Mesodermal cell (in vitro differentiated cells): ENCODE measurements around the gene ADAMTS16. TPM values are rescaled to one million over a fixed set of nuclear protein-coding genes. Genes with fewer than 3 reads are reported as not detected.

Experiments used
- H3K27ac ChIP-seq: 2 replicates; pipeline ENCODE4 v1.7.0; 2013; ENCODE audit warnings: mild to moderate bottlenecking, low read depth, low read length, moderate library complexity; ENCODE audit not compliant: severe bottlenecking
- H3K36me3 ChIP-seq: 2 replicates; pipeline ENCODE4 v1.7.1; 2013; ENCODE audit warnings: mild to moderate bottlenecking, low read length, moderate library complexity; ENCODE audit not compliant: control insufficient read depth, insufficient read depth
- H3K4me1 ChIP-seq: one replicate; pipeline ENCODE4 v1.7.1; 2013; ENCODE audit warnings: mild to moderate bottlenecking, low read length; ENCODE audit not compliant: insufficient read depth, control insufficient read depth, poor library complexity, severe bottlenecking
- H3K4me3 ChIP-seq: 2 replicates; pipeline ENCODE4 v1.7.0; 2013; ENCODE audit warnings: low read length, control low read depth, mild to moderate bottlenecking; ENCODE audit not compliant: insufficient read depth, poor library complexity, severe bottlenecking; ENCODE audit errors: extremely low read depth
- H3K9me3 ChIP-seq: 2 replicates; pipeline ENCODE4 v1.7.1; 2013; ENCODE audit warnings: mild to moderate bottlenecking, low read length, moderate library complexity; ENCODE audit not compliant: control insufficient read depth
- WGBS, 2 experiments: methylation state at CpG; one replicate each; pipeline ENCODE4 v1.1.5; 2013; ENCODE audit warnings: missing lambda C conversion rate in 2 of 2; ENCODE audit not compliant: insufficient coverage in 2 of 2; 5-methylcytosine and 5-hydroxymethylcytosine counted together
- polyA plus RNA-seq, 2 experiments: library from polyadenylated mRNA; stranded (reverse); fragments of 50-300 nt; gene quantifications; one replicate each; pipeline ENCODE4 v1.2.3, GENCODE V29; 2013

ADAMTS16 gene
- polyA plus RNA-seq (2013, experiment 1 of 2) = 0.96 TPM
- 0.96 TPM for polyA plus RNA-seq (2013, experiment 2 of 2)

- WGBS, 2 experiments = 0 to 1% methylated on average over 41 to 50 of the region's 76 CpGs
- no peaks in the 10 kb centered on the region for H3K9me3 ChIP-seq
- H3K27ac ChIP-seq = no peak within 1 kb of the TSS
- H3K36me3 ChIP-seq = no peaks in the 10 kb centered on the region
- peaks cover 6% of the 10 kb centered on the region for H3K4me1 ChIP-seq
- H3K4me3 ChIP-seq = peak within 1 kb of the TSS; percentile 33
Observed at GRCh38 chr5:5139777-5140478, at the start of gene ADAMTS16. TSS of gene ADAMTS16 (plus strand) at chr5:5140330. CDS start at chr5:5140468, 138 bp downstream.

GRCh38 chr5:5092149-5092548 lies 48.0 kb upstream of the ADAMTS16 start:
- H3K4me3 ChIP-seq = no peak overlapping the region
- H3K4me1 ChIP-seq = no peaks in the 10 kb centered on the region
- H3K36me3 ChIP-seq = no peaks in the 10 kb centered on the region
- H3K27ac ChIP-seq = no peak overlapping the region
- WGBS, 2 experiments = 80% methylated on average over 1 of the region's 1 CpG; no CpG with 5 or more reads in 1 of the 2 experiments
- no peaks in the 10 kb centered on the region for H3K9me3 ChIP-seq

- Histone ChIP-seq H3K27ac (no peak overlapping the region), H3K36me3 (no peaks in the 10 kb centered on the region), H3K9me3 (no peaks in the 10 kb centered on the region), H3K4me1 (no peaks in the 10 kb centered on the region), H3K4me3 (no peak overlapping the region)
- 90% methylated on average over 2 of the region's 4 CpGs; no CpG with 5 or more reads in 1 of the 2 experiments for WGBS, 2 experiments
Observed at GRCh38 chr5:5100635-5101034, 39.5 kb upstream of the ADAMTS16 start.

GRCh38 chr5:5101676-5102075 lies 38.5 kb upstream of the ADAMTS16 start:
- Histone ChIP-seq H3K4me1 (no peaks in the 10 kb centered on the region), H3K36me3 (no peaks in the 10 kb centered on the region), H3K4me3 (no peak overlapping the region), H3K9me3 (no peaks in the 10 kb centered on the region), H3K27ac (no peak overlapping the region)
- no CpG with 5 or more reads among the region's 2 CpGs for WGBS, 2 experiments

- Histone ChIP-seq H3K27ac (no peak overlapping the region), H3K4me3 (no peak overlapping the region), H3K4me1 (no peaks in the 10 kb centered on the region), H3K36me3 (no peaks in the 10 kb centered on the region), H3K9me3 (no peaks in the 10 kb centered on the region)
- 75% methylated on average over 1 of the region's 4 CpGs; no CpG with 5 or more reads in 1 of the 2 experiments for WGBS, 2 experiments
Observed at GRCh38 chr5:5103245-5103644, 36.9 kb upstream of the ADAMTS16 start.

- WGBS, 2 experiments = 91 to 100% methylated on average over 1 of the region's 1 CpG
- H3K36me3 ChIP-seq = no peaks in the 10 kb centered on the region
- H3K4me1 ChIP-seq = no peaks in the 10 kb centered on the region
- H3K9me3 ChIP-seq = no peaks in the 10 kb centered on the region
- H3K27ac ChIP-seq = no peak overlapping the region
- H3K4me3 ChIP-seq = no peak overlapping the region
Observed at GRCh38 chr5:5104550-5104949, 35.6 kb upstream of the ADAMTS16 start.

GRCh38 chr5:5105531-5105930 lies 34.6 kb upstream of the ADAMTS16 start:
- WGBS, 2 experiments = 83% methylated on average over 1 of the region's 1 CpG; no CpG with 5 or more reads in 1 of the 2 experiments
- H3K4me3 ChIP-seq = no peak overlapping the region
- no peaks in the 10 kb centered on the region for H3K36me3 ChIP-seq
- H3K27ac ChIP-seq = no peak overlapping the region
- no peaks in the 10 kb centered on the region for H3K9me3 ChIP-seq
- no peaks in the 10 kb centered on the region for H3K4me1 ChIP-seq

GRCh38 chr5:5116956-5117355 lies 23.2 kb upstream of the ADAMTS16 start:
- Histone ChIP-seq H3K36me3 (no peaks in the 10 kb centered on the region), H3K4me3 (no peak overlapping the region), H3K27ac (no peak overlapping the region), H3K9me3 (no peaks in the 10 kb centered on the region), H3K4me1 (no peaks in the 10 kb centered on the region)

- Histone ChIP-seq H3K36me3 (no peaks in the 10 kb centered on the region), H3K27ac (no peak overlapping the region), H3K9me3 (no peaks in the 10 kb centered on the region), H3K4me3 (no peak overlapping the region), H3K4me1 (no peaks in the 10 kb centered on the region)
- 100% methylated on average over 1 to 2 of the region's 3 CpGs for WGBS, 2 experiments
Observed at GRCh38 chr5:5122776-5123175, 17.4 kb upstream of the ADAMTS16 start.

- H3K9me3 ChIP-seq = no peaks in the 10 kb centered on the region
- no peaks in the 10 kb centered on the region for H3K36me3 ChIP-seq
- no peak overlapping the region for H3K4me3 ChIP-seq
- H3K27ac ChIP-seq = no peak overlapping the region
- WGBS, 2 experiments = no CpG with 5 or more reads among the region's 3 CpGs
- H3K4me1 ChIP-seq = no peaks in the 10 kb centered on the region
Observed at GRCh38 chr5:5124231-5124630, 15.9 kb upstream of the ADAMTS16 start.

GRCh38 chr5:5126444-5126843 lies 13.7 kb upstream of the ADAMTS16 start:
- H3K36me3 ChIP-seq = no peaks in the 10 kb centered on the region
- no peaks in the 10 kb centered on the region for H3K9me3 ChIP-seq
- H3K4me1 ChIP-seq = no peaks in the 10 kb centered on the region
- WGBS, 2 experiments = 91 to 92% methylated on average over 4 of the region's 7 CpGs
- H3K27ac ChIP-seq = no peak overlapping the region
- H3K4me3 ChIP-seq = no peak overlapping the region
